ENCODE results near the gene MOSPD2. TPM values are rescaled to one million over a fixed set of nuclear protein-coding genes. Genes with fewer than 3 reads are reported as not detected.

Gene MOSPD2
- total and polyA plus RNA-seq, 10 of the 15 experiments (the other 5 are each of a cell fraction or from before 2014, with no cell fraction given), result 4.9 to 14.7 (median 7.4) TPM

GRCh38 chrX:14920196-14920595 lies 47.0 kb downstream of the MOSPD2 start:
- no peaks in the 10 kb centered on the region for H3K27me3 ChIP-seq (replicated peaks in 1 of 2; ENCODE audit: control insufficient read depth in 2 of 2, insufficient read depth in 2 of 2, low read length in 1 of 2)
- intact Hi-C loops (cut with micrococcal nuclease; ENCODE audit: unreplicated experiment) (no loop called here), in situ Hi-C loops (cut with MboI) (no loop called here)
- no peak overlapping the region for H3K27ac ChIP-seq (ENCODE audit: control insufficient read depth, insufficient read depth)
- ChIA-PET POLR2A (no interaction called here), SMC1A (ENCODE audit: uncharacterized antibody, unreplicated experiment) (interaction anchor here (1.1 to 1.6 kb wide), 2 partner anchors 12 to 23 kb away, joined by 3 to 6 read pairs; no protein-coding TSS in a partner anchor), RAD21 (ENCODE audit: unreplicated experiment) (no interaction called here), CTCF (no interaction called here)
- no TSS peak for BruUV-seq (replicated peaks)
- ATAC-seq (no peak), DNase-seq (ENCODE audit: low read depth, low spot score) (no peak), FAIRE-seq (no peak)
- WGBS (ENCODE audit: insufficient coverage, insufficient replicate concordance, low lambda C conversion rate, missing lambda C conversion rate), result 89% methylated on average over 2 of the region's 2 CpGs
- TF ChIP-seq E2F8 (IDR thresholded peaks at IDR 0.05; ENCODE audit: low read depth, partially characterized antibody), result no peak
- TF ChIP-seq BCL11A (IDR thresholded peaks at IDR 0.05; ENCODE audit: low read depth, low read length), result no peak
- TF ChIP-seq RB1 (IDR thresholded peaks at IDR 0.05; ENCODE audit: borderline replicate concordance), result no peak
- TF ChIP-seq USF1 (IDR thresholded peaks at IDR 0.05; ENCODE audit: borderline replicate concordance, extremely low read length, insufficient read depth, low read depth, low read length), result no peak
- H3K4me2 ChIP-seq (ENCODE audit: control insufficient read depth, insufficient read depth), result no peak overlapping the region
- H3K4me1 ChIP-seq (ENCODE audit: control insufficient read depth, insufficient read depth, low read length), result no peaks in the 10 kb centered on the region
- H3K9ac ChIP-seq (ENCODE audit: control insufficient read depth, insufficient read depth, low read length), result no peak overlapping the region
- H2AFZ ChIP-seq (ENCODE audit: control insufficient read depth, low read depth, low read length), result no peak overlapping the region
- no peaks in the 10 kb centered on the region for H3K9me3 ChIP-seq (replicated peaks; ENCODE audit: control insufficient read depth, insufficient read depth, low read length)
- peaks cover 0 to 3% of the 10 kb centered on the region in 2 experiments; a peak in 1 of 4 replicates for H3K36me3 ChIP-seq (ENCODE audit: control insufficient read depth in 2 of 2, insufficient read depth in 2 of 2, low read length in 1 of 2)
- H3K4me3 ChIP-seq, result no peak overlapping the region
- H3K79me2 ChIP-seq (ENCODE audit: control insufficient read depth, insufficient read depth, low read length), result no peaks in the 10 kb centered on the region
- no peaks in the 10 kb centered on the region for H4K20me1 ChIP-seq (ENCODE audit: control insufficient read depth, insufficient read depth)
